ENCODE results near the gene AQR.
A peak's percentile ranks its signal among the peaks of the same experiment; 100 is the strongest.
"Not testable (repeated sequence)": the region's sequence is repeated elsewhere in the genome, so short reads cannot be mapped to it uniquely, and the experiment has no call there.

The AQR gene

DNA sequence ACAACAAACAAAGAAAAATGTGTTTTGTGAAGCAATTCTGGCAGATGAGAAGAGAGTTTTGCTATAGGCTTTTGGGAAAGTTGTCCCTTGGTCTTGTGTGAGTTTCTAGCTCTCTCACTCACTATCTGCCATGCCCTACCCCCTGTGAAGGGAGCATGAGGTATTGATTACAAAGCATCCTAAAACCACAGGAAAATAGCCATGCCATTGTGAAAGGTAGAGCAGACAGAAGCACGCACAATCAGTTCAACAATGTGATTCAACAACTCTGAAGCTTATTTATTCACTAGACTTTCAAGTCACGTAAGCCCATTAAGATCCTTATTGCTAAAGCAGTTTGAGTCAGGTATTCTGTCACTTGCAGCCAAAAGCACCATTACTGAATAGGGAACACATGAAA is 6.5 kb upstream of the AQR start:
- Histone ChIP-seq H3K36me3 (ENCODE audit: control insufficient read depth, low read length) (peaks cover 20% of the 10 kb centered on the region), H3K9me3 (ENCODE audit: control insufficient read depth, insufficient read depth, low read length) (no peaks in the 10 kb centered on the region), H3K9me2 (replicated peaks; ENCODE audit: control insufficient read depth, low read length) (no peaks in the 10 kb centered on the region), H3K4me2 (ENCODE audit: low read length) (no peak overlapping the region), H3F3A (ENCODE audit: control insufficient read depth, insufficient read depth) (peaks cover 10% of the 10 kb centered on the region), H3K4me3 (ENCODE audit: low read length) (no peak overlapping the region), H3K79me2 (ENCODE audit: control insufficient read depth, low read length) (no peaks in the 10 kb centered on the region; the same call in 1 of the 2 replicates), H3K27me3 (ENCODE audit: control insufficient read depth, low read length) (no peaks in the 10 kb centered on the region), H4K20me1 (ENCODE audit: control insufficient read depth, insufficient read depth, low read depth, low read length) (no peaks in the 10 kb centered on the region), H3K4me1 (ENCODE audit: control insufficient read depth, low read length) (no peaks in the 10 kb centered on the region), H3K27ac (ENCODE audit: low read depth, low read length) (no peak overlapping the region)
- TF ChIP-seq, protein P1, sequence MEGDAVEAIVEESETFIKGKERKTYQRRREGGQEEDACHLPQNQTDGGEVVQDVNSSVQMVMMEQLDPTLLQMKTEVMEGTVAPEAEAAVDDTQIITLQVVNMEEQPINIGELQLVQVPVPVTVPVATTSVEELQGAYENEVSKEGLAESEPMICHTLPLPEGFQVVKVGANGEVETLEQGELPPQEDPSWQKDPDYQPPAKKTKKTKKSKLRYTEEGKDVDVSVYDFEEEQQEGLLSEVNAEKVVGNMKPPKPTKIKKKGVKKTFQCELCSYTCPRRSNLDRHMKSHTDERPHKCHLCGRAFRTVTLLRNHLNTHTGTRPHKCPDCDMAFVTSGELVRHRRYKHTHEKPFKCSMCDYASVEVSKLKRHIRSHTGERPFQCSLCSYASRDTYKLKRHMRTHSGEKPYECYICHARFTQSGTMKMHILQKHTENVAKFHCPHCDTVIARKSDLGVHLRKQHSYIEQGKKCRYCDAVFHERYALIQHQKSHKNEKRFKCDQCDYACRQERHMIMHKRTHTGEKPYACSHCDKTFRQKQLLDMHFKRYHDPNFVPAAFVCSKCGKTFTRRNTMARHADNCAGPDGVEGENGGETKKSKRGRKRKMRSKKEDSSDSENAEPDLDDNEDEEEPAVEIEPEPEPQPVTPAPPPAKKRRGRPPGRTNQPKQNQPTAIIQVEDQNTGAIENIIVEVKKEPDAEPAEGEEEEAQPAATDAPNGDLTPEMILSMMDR (IDR thresholded peaks at IDR 0.05; ENCODE audit: low read depth, low read length, poor library complexity, severe bottlenecking): no peak
- TF ChIP-seq EZH2phosphoT487 (IDR thresholded peaks at IDR 0.05; ENCODE audit: borderline replicate concordance, low read length): no peak

DNA sequence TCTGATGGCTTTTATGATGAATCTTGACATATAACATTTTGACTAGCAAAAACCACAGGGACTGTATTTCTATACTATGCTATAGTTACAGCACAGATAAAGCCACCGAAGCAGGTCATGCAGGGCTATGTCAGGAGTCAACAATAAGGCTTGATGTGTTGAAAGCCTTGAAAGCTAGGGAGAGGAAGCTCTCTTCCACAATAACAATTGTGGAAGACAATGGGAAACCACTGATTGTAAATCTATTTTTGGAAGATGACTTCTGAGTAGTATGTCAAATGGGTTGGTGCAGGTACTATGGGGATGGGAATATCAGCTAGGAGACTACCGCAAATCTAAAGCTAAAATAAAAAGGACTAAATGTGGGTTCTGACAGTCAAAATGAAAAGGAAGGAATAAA is 4.0 kb upstream of the AQR start:
- no peak for TF ChIP-seq EZH2phosphoT487 (IDR thresholded peaks at IDR 0.05; ENCODE audit: borderline replicate concordance, low read length)
- TF ChIP-seq, protein P1 (IDR thresholded peaks at IDR 0.05; ENCODE audit: low read depth, low read length, poor library complexity, severe bottlenecking): no peak
- Histone ChIP-seq H3K4me1 (ENCODE audit: control insufficient read depth, low read length) (peaks cover 3% of the 10 kb centered on the region), H3K4me2 (ENCODE audit: low read length) (no peak overlapping the region), H4K20me1 (ENCODE audit: control insufficient read depth, insufficient read depth, low read depth, low read length) (no peaks in the 10 kb centered on the region), H3K27me3 (ENCODE audit: control insufficient read depth, low read length) (no peaks in the 10 kb centered on the region), H3K9me3 (ENCODE audit: control insufficient read depth, insufficient read depth, low read length) (no peaks in the 10 kb centered on the region), H3K79me2 (ENCODE audit: control insufficient read depth, low read length) (peaks cover 15% of the 10 kb centered on the region), H3K36me3 (ENCODE audit: control insufficient read depth, low read length) (peaks cover 11% of the 10 kb centered on the region), H3K27ac (ENCODE audit: low read depth, low read length) (no peak overlapping the region), H3F3A (ENCODE audit: control insufficient read depth, insufficient read depth) (peaks cover 10% of the 10 kb centered on the region), H3K9me2 (replicated peaks; ENCODE audit: control insufficient read depth, low read length) (no peaks in the 10 kb centered on the region), H3K4me3 (ENCODE audit: low read length) (no peak overlapping the region)

DNA sequence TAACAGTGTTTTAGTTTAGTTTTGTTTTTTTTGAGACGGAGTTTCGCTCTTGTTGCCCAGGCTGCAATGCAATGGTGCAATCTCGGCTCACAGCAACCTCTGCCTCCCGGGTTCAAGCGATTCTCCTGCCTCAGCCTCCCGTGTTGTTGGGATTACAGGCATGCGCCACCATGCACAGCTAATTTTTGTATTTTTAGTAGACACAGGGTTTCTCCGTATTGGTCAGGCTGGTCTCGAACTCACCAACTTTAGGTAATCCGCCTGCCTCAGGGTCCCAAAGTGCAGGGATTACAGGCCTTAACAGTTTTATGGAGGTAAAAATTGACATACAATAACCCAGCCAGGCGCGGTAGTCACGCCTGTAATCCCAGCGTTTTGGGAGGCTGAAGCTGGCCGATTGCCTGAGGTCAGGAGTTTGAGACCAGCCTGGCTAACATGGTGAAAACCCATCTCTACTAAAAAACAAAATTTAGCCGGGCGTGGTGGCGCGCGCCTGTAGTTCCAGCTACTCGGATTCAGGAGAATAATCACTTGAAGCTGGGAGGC is 629 bp upstream of the AQR start:
- peak overlapping the region; percentile 97 for H3K4me3 ChIP-seq (ENCODE audit: low read length)
- not testable (repeated sequence) for H3F3A ChIP-seq (ENCODE audit: control insufficient read depth, insufficient read depth); H3K9me2 ChIP-seq (replicated peaks; ENCODE audit: control insufficient read depth, low read length); H3K27me3 ChIP-seq (ENCODE audit: control insufficient read depth, low read length); H3K27ac ChIP-seq (ENCODE audit: low read depth, low read length); H3K9me3 ChIP-seq (ENCODE audit: control insufficient read depth, insufficient read depth, low read length); H4K20me1 ChIP-seq (ENCODE audit: control insufficient read depth, insufficient read depth, low read depth, low read length)
- peaks cover 22% of the 10 kb centered on the region for H3K36me3 ChIP-seq (ENCODE audit: control insufficient read depth, low read length)
- H3K79me2 ChIP-seq (ENCODE audit: control insufficient read depth, low read length): peaks cover 49% of the 10 kb centered on the region
- H3K4me1 ChIP-seq (ENCODE audit: control insufficient read depth, low read length): peaks cover 21% of the 10 kb centered on the region
- H3K4me2 ChIP-seq (ENCODE audit: low read length): peak overlapping the region; percentile 78

DNA sequence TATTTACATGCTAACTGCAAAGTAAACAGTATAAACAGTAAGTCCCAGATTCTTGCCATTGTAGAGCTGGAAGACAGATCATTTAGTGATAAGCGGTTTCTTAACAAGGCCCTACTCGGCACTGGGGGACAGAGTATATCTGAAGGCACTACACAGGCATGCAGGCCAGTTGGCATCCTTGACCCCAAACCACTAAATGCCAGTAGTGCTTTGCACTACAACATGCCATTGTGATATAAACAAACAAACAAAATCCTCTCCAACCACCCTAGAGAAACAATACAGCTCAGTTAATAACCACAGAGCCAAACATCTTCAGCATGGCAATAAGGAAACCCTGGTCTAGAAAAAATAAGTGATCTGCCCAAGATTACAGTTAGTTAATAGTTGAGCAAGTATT is 5.3 kb downstream of the AQR start:
- Histone ChIP-seq H3K9me3 (ENCODE audit: control insufficient read depth, insufficient read depth, low read length) (no peaks in the 10 kb centered on the region), H3K27me3 (ENCODE audit: control insufficient read depth, low read length) (no peaks in the 10 kb centered on the region), H4K20me1 (ENCODE audit: control insufficient read depth, insufficient read depth, low read depth, low read length) (no peaks in the 10 kb centered on the region), H3K27ac (ENCODE audit: low read depth, low read length) (no peak overlapping the region), H3F3A (ENCODE audit: control insufficient read depth, insufficient read depth) (no peaks in the 10 kb centered on the region), H3K36me3 (ENCODE audit: control insufficient read depth, low read length) (peaks cover 54% of the 10 kb centered on the region), H3K79me2 (ENCODE audit: control insufficient read depth, low read length) (peaks cover 66% of the 10 kb centered on the region), H3K4me1 (ENCODE audit: control insufficient read depth, low read length) (peaks cover 21% of the 10 kb centered on the region), H3K4me2 (ENCODE audit: low read length) (no peak overlapping the region), H3K4me3 (ENCODE audit: low read length) (no peak overlapping the region), H3K9me2 (replicated peaks; ENCODE audit: control insufficient read depth, low read length) (no peaks in the 10 kb centered on the region)
- TF ChIP-seq, protein P1 (IDR thresholded peaks at IDR 0.05; ENCODE audit: low read depth, low read length, poor library complexity, severe bottlenecking): no peak
- TF ChIP-seq EZH2phosphoT487 (IDR thresholded peaks at IDR 0.05; ENCODE audit: borderline replicate concordance, low read length): no peak
